ENCODE measurements around the gene FERMT1. TPM values are rescaled to one million over a fixed set of nuclear protein-coding genes. Genes with fewer than 3 reads are reported as not detected.
"Not testable (repeated sequence)": the region's sequence is repeated elsewhere in the genome, so short reads cannot be mapped to it uniquely, and the experiment has no call there.

Gene FERMT1
- total RNA-seq, 2 experiments from 2014 or later, result not detected

- DNase-seq; POLR2A ChIA-PET; H3K9me3 Mint-ChIP-seq (ENCODE audit: insufficient read depth); ATAC-seq; H3K4me1 Mint-ChIP-seq (ENCODE audit: low read depth); H3K36me3 Mint-ChIP-seq (ENCODE audit: low read depth); H3K27ac Mint-ChIP-seq; H3K4me3 Mint-ChIP-seq; CTCF ChIA-PET; H3K27me3 Mint-ChIP-seq (ENCODE audit: low read depth): not testable (repeated sequence)
Measured at GRCh38 chr20:6112965-6113364, 9.9 kb downstream of the FERMT1 start.

DNA sequence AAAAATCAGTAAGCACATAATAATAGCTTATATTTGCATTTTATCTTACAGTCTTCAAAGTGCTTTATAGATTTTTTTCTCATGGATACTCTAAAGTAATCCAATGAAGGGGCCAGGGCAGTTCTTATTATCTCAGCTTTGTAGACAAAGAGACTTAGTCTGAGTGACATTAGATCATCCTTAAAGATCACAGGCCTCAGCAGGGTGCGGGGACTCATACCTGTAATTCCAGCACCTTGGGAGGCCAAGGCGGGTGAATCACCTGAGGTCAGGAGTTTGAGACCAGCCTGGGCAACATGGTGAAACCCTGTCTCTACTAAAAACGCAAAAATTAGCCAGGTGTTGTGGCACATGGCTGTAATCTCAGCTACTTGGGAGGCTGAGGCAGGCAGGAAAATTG, 14.5 kb downstream of the FERMT1 start:
- no peak for DNase-seq
- CTCF ChIA-PET, result no interaction called here
- H3K4me3 Mint-ChIP-seq, result no peak overlapping the region
- H3K36me3 Mint-ChIP-seq (ENCODE audit: low read depth), result no peaks in the 10 kb centered on the region
- no peaks in the 10 kb centered on the region for H3K4me1 Mint-ChIP-seq (ENCODE audit: low read depth)
- H3K27me3 Mint-ChIP-seq (ENCODE audit: low read depth), result peaks cover 10% of the 10 kb centered on the region
- H3K9me3 Mint-ChIP-seq (ENCODE audit: insufficient read depth), result no peaks in the 10 kb centered on the region
- POLR2A ChIA-PET, result no interaction called here
- no peak for ATAC-seq
- no peak overlapping the region for H3K27ac Mint-ChIP-seq

- no peaks in the 10 kb centered on the region for H3K4me1 Mint-ChIP-seq (ENCODE audit: low read depth)
- peaks cover 13% of the 10 kb centered on the region for H3K27me3 Mint-ChIP-seq (ENCODE audit: low read depth)
- ATAC-seq (no peak), DNase-seq (no peak)
- H3K9me3 Mint-ChIP-seq (ENCODE audit: insufficient read depth), result no peaks in the 10 kb centered on the region
- CTCF ChIA-PET, result no interaction called here
- POLR2A ChIA-PET, result no interaction called here
- no peak overlapping the region for H3K27ac Mint-ChIP-seq
- H3K36me3 Mint-ChIP-seq (ENCODE audit: low read depth), result no peaks in the 10 kb centered on the region
- H3K4me3 Mint-ChIP-seq, result no peak overlapping the region
Measured at GRCh38 chr20:6104493-6105188, 18.2 kb downstream of the FERMT1 start.

- Mint-ChIP-seq H3K9me3 (ENCODE audit: insufficient read depth) (no peaks in the 10 kb centered on the region), H3K36me3 (ENCODE audit: low read depth) (no peaks in the 10 kb centered on the region), H3K4me3 (no peak overlapping the region), H3K27ac (no peak overlapping the region), H3K4me1 (ENCODE audit: low read depth) (no peaks in the 10 kb centered on the region), H3K27me3 (ENCODE audit: low read depth) (peaks cover 13% of the 10 kb centered on the region)
- POLR2A ChIA-PET, result no interaction called here
- no peak for DNase-seq
- CTCF ChIA-PET, result no interaction called here
- no peak for ATAC-seq
Measured at GRCh38 chr20:6103301-6103700, 19.5 kb downstream of the FERMT1 start.

- Mint-ChIP-seq H3K4me1 (ENCODE audit: low read depth) (no peaks in the 10 kb centered on the region), H3K27ac (no peak overlapping the region)
- CTCF ChIA-PET, result no interaction called here
Measured at GRCh38 chr20:6101346-6101745, 21.5 kb downstream of the FERMT1 start.

GRCh38 chr20:6100246-6100645, 22.6 kb downstream of the FERMT1 start:
- ChIA-PET CTCF (no interaction called here), POLR2A (no interaction called here)
- no peaks in the 10 kb centered on the region for H3K36me3 Mint-ChIP-seq (ENCODE audit: low read depth)

More at GRCh38 chr20:6101346-6101745, 21.5 kb downstream of the FERMT1 start:
- H3K9me3 Mint-ChIP-seq (ENCODE audit: insufficient read depth), result no peaks in the 10 kb centered on the region
- DNase-seq, result no peak
- H3K4me3 Mint-ChIP-seq, result no peak overlapping the region
- POLR2A ChIA-PET, result no interaction called here
- H3K36me3 Mint-ChIP-seq (ENCODE audit: low read depth), result no peaks in the 10 kb centered on the region
- ATAC-seq, result no peak
- H3K27me3 Mint-ChIP-seq (ENCODE audit: low read depth), result peaks cover 12% of the 10 kb centered on the region

GRCh38 chr20:6099819-6100218, 23.0 kb downstream of the FERMT1 start:
- H3K4me1 Mint-ChIP-seq (ENCODE audit: low read depth), result no peaks in the 10 kb centered on the region
- no peak overlapping the region for H3K27ac Mint-ChIP-seq
- no peak for ATAC-seq
- no peak for DNase-seq
- no peaks in the 10 kb centered on the region for H3K36me3 Mint-ChIP-seq (ENCODE audit: low read depth)
- peaks cover 9% of the 10 kb centered on the region for H3K27me3 Mint-ChIP-seq (ENCODE audit: low read depth)
- no peak overlapping the region for H3K4me3 Mint-ChIP-seq
- POLR2A ChIA-PET, result no interaction called here
- no peaks in the 10 kb centered on the region for H3K9me3 Mint-ChIP-seq (ENCODE audit: insufficient read depth)
- CTCF ChIA-PET, result no interaction called here

More at GRCh38 chr20:6100246-6100645, 22.6 kb downstream of the FERMT1 start:
- Mint-ChIP-seq H3K4me1 (ENCODE audit: low read depth) (no peaks in the 10 kb centered on the region), H3K27ac (no peak overlapping the region), H3K27me3 (ENCODE audit: low read depth) (peaks cover 9% of the 10 kb centered on the region), H3K4me3 (no peak overlapping the region), H3K9me3 (ENCODE audit: insufficient read depth) (no peaks in the 10 kb centered on the region)
- DNase-seq, result no peak
- ATAC-seq, result no peak

DNA sequence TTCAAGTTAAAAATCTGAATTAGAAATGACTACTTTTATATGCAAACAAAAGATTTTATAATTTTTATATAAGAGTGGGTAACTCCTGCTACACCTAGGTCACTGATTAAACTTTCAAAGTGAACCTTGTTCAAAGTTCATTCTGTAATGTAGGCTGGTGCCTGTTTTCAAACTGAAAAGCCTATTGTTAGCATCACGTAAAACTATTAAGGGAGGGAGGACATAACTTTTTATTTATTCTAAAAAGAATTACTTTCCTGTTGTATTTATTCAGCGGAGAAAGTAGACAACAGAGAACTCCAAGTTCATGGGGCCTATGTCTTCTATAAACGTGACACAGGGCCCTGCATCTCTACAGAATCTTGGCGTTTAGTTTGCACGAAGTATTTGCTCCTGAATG, 27.4 kb downstream of the FERMT1 start:
- ATAC-seq, result no peak
- POLR2A ChIA-PET, result no interaction called here
- no peak for DNase-seq
- Mint-ChIP-seq H3K27ac (no peak overlapping the region), H3K27me3 (ENCODE audit: low read depth) (peaks cover 9% of the 10 kb centered on the region), H3K9me3 (ENCODE audit: insufficient read depth) (no peaks in the 10 kb centered on the region), H3K36me3 (ENCODE audit: low read depth) (no peaks in the 10 kb centered on the region), H3K4me3 (no peak overlapping the region), H3K4me1 (ENCODE audit: low read depth) (no peaks in the 10 kb centered on the region)
- CTCF ChIA-PET, result interaction anchor here (0.6 kb wide), 1 partner anchor 10 kb away, joined by 3 read pairs; no protein-coding TSS in a partner anchor

- no peak overlapping the region for H3K27ac Mint-ChIP-seq
- ChIA-PET POLR2A (no interaction called here), CTCF (no interaction called here)
- no peaks in the 10 kb centered on the region for H3K4me1 Mint-ChIP-seq (ENCODE audit: low read depth)
- peaks cover 7% of the 10 kb centered on the region for H3K27me3 Mint-ChIP-seq (ENCODE audit: low read depth)
- H3K36me3 Mint-ChIP-seq (ENCODE audit: low read depth), result no peaks in the 10 kb centered on the region
- H3K4me3 Mint-ChIP-seq, result no peak overlapping the region
- H3K9me3 Mint-ChIP-seq (ENCODE audit: insufficient read depth), result no peaks in the 10 kb centered on the region
- DNase-seq (no peak), ATAC-seq (no peak)
Measured at GRCh38 chr20:6094565-6094964, 28.3 kb downstream of the FERMT1 start.

GRCh38 chr20:6094063-6094462, 28.8 kb downstream of the FERMT1 start:
- H3K27me3 Mint-ChIP-seq (ENCODE audit: low read depth), result peaks cover 7% of the 10 kb centered on the region
- H3K4me3 Mint-ChIP-seq, result no peak overlapping the region
- CTCF ChIA-PET, result no interaction called here
- no peak for ATAC-seq
- no peak overlapping the region for H3K27ac Mint-ChIP-seq
- H3K4me1 Mint-ChIP-seq (ENCODE audit: low read depth), result no peaks in the 10 kb centered on the region
- no peak for DNase-seq
- H3K36me3 Mint-ChIP-seq (ENCODE audit: low read depth), result no peaks in the 10 kb centered on the region
- POLR2A ChIA-PET, result no interaction called here
- H3K9me3 Mint-ChIP-seq (ENCODE audit: insufficient read depth), result no peaks in the 10 kb centered on the region

GRCh38 chr20:6091661-6092060, 31.2 kb downstream of the FERMT1 start:
- Mint-ChIP-seq H3K4me1 (ENCODE audit: low read depth) (no peaks in the 10 kb centered on the region), H3K4me3 (no peak overlapping the region), H3K27me3 (ENCODE audit: low read depth) (peaks cover 7% of the 10 kb centered on the region), H3K36me3 (ENCODE audit: low read depth) (no peaks in the 10 kb centered on the region), H3K27ac (no peak overlapping the region), H3K9me3 (ENCODE audit: insufficient read depth) (no peaks in the 10 kb centered on the region)
- DNase-seq (no peak), ATAC-seq (no peak)
- POLR2A ChIA-PET, result no interaction called here
- CTCF ChIA-PET, result no interaction called here

GRCh38 chr20:6086868-6087267, 36.0 kb downstream of the FERMT1 start:
- CTCF ChIA-PET, result no interaction called here

DNA sequence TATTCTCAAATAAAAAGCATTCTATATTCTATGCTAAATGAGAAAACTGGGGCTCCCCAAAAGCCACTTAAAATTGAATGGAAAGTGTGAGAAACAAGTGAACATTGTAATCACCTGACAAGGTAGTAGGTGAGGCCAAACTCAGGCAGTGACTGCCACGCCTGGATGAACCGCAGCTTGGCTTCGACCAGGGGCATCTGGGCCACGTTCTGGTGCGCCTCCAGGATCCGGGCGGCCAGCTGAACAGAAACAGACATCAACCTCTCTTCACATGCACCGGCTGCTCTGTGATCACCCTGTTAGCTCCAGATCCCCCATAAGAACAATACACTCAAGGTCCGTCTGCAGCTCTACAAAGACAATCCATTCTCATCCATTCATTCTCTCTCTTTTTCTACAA, 38.9 kb downstream of the FERMT1 start:
- ChIA-PET CTCF (no interaction called here), POLR2A (no interaction called here)
- no peak for ATAC-seq
- Mint-ChIP-seq H3K9me3 (ENCODE audit: insufficient read depth) (no peaks in the 10 kb centered on the region), H3K4me1 (ENCODE audit: low read depth) (no peaks in the 10 kb centered on the region), H3K36me3 (ENCODE audit: low read depth) (no peaks in the 10 kb centered on the region), H3K4me3 (no peak overlapping the region), H3K27ac (no peak overlapping the region), H3K27me3 (ENCODE audit: low read depth) (peaks cover 12% of the 10 kb centered on the region)
- no peak for DNase-seq

More at GRCh38 chr20:6086868-6087267, 36.0 kb downstream of the FERMT1 start:
- Mint-ChIP-seq H3K9me3 (ENCODE audit: insufficient read depth) (no peaks in the 10 kb centered on the region), H3K4me1 (ENCODE audit: low read depth) (no peaks in the 10 kb centered on the region), H3K4me3 (no peak overlapping the region), H3K27me3 (ENCODE audit: low read depth) (peaks cover 10% of the 10 kb centered on the region), H3K36me3 (ENCODE audit: low read depth) (no peaks in the 10 kb centered on the region), H3K27ac (no peak overlapping the region)
- no peak for ATAC-seq
- DNase-seq, result no peak
- POLR2A ChIA-PET, result no interaction called here

Data from activated CD8-positive, alpha-beta T cell treated with anti-CD3 and anti-CD28 coated beads, Interleukin-2, amount 10 ng/mL, durations not matched to agents 7 days and 5 days (primary cell).